Activated CD4-positive, alpha-beta T cell treated with anti-CD3 and anti-CD28 coated beads, Interleukin-2, amount 10 ng/mL, durations not matched to agents 7 days and 5 days (primary cell): Measurements from ENCODE around the gene TWF1. TPM values are rescaled to one million over a fixed set of nuclear protein-coding genes. Genes with fewer than 3 reads are reported as not detected.
A peak's percentile ranks its signal among the peaks of the same experiment; 100 is the strongest.
"Not testable (repeated sequence)": the region's sequence is repeated elsewhere in the genome, so short reads cannot be mapped to it uniquely, and the experiment has no call there.

ENCODE experiments used
- CTCF ChIA-PET: fragments of 350-600 bp; sonication (Branson Sonifier 250); formaldehyde crosslinking; loops from one replicate; lab custom pipeline; 2021; ENCODE audit warnings: antibody characterized with exemption; lab: Charles Lee
- POLR2A ChIA-PET: fragments of 350-600 bp; sonication (Branson Sonifier 250); formaldehyde crosslinking; loops from one replicate; lab custom pipeline; 2021; ENCODE audit warnings: antibody characterized with exemption; lab: Charles Lee
- DNase-seq: peaks from one replicate; pipeline ENCODE4 v3.0.0-alpha.2; 2020
- H3K27ac Mint-ChIP-seq: one replicate; pipeline ENCODE4 v1.8.0; 2021; ENCODE audit warnings: mild to moderate bottlenecking, moderate library complexity, mixed read lengths
- H3K27me3 Mint-ChIP-seq: one replicate; pipeline ENCODE4 v1.8.0; 2021; ENCODE audit warnings: mixed read lengths
- H3K36me3 Mint-ChIP-seq: one replicate; pipeline ENCODE4 v1.8.0; 2021; ENCODE audit warnings: low read depth, mixed read lengths
- H3K4me1 Mint-ChIP-seq: one replicate; pipeline ENCODE4 v1.8.0; 2021; ENCODE audit warnings: mixed read lengths
- H3K4me3 Mint-ChIP-seq: one replicate; pipeline ENCODE4 v1.8.0; 2021; ENCODE audit warnings: mild to moderate bottlenecking, moderate library complexity, mixed read lengths
- H3K9me3 Mint-ChIP-seq: one replicate; pipeline ENCODE4 v1.8.0; 2021; ENCODE audit warnings: mixed read lengths
- total RNA-seq, 2 experiments: library from RNA; stranded (reverse); gene quantifications; one replicate each; pipeline ENCODE4 v1.2.3, GENCODE V29; 2021

The TWF1 gene
- 10 to 100 TPM; 24.0 to 31.5 TPM for total RNA-seq

DNA sequence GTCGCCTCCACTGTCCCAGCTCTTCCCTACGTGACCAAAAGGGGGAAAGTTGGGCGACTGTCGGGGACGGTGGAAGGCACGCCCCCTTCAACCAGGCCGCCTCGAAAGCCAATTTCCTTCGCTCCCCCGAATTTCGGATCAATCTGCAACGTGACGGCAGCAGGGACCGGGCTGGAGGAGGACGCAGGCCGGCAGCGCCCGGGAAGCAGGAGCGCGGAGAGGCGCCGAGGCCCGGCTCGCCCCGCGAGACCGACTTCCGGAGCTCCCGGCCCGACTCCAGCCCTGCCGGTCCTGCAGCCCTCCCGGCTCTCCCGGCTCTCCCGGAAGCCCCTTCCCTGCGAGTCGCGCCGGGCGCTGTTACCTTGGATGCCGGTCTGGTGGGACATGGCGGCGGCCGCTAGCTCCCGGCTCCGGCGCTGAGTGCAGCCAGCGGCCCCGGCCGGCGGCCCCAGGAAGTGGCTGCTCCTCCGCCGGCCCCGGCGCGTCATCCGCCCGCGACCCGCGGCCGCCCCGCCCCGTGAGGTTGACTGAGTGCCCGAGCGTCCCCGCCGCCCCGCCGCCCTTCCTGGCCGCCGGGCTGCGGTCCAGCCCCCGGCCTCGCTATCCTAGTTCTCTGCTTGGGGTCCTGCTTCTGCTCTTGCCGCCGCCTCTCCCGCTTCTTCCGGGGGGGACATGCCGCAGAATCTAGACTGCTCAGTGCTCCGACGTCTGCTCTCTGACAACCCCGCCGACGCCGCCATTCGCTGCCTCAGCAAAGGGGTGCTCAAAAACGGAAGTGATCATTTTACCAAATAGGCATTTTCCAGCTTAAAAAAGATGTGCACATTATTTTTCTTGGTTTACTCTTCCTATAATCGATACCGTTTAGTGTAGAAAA is at the start of gene TWF1:
TWF1 (minus strand) TSS at position 458 of the 877 bp plus-strand sequence; CDS start at position 386, 72 bp downstream.
- Mint-ChIP-seq H3K4me3 (peak within 1 kb of the TSS; percentile 99), H3K27me3 (peaks cover under 1% of the 10 kb centered on the region), H3K36me3 (peaks cover 15% of the 10 kb centered on the region), H3K4me1 (peaks cover 37% of the 10 kb centered on the region), H3K27ac (peak within 1 kb of the TSS; percentile 100), H3K9me3 (no peaks in the 10 kb centered on the region)
- CTCF ChIA-PET = interaction anchor here (0.6 to 2.0 kb wide), 14 partner anchors 9 to 77 kb away, joined by 3 to 16 read pairs (median 3); no protein-coding TSS in a partner anchor
- DNase-seq = peak; percentile 84
- POLR2A ChIA-PET = interaction anchor here (0.6 to 1.8 kb wide), 5 partner anchors 10 to 1755 kb away, joined by 3 to 5 read pairs (median 4); partner anchors contain the start of genes IRAK4 and PUS7L

DNA sequence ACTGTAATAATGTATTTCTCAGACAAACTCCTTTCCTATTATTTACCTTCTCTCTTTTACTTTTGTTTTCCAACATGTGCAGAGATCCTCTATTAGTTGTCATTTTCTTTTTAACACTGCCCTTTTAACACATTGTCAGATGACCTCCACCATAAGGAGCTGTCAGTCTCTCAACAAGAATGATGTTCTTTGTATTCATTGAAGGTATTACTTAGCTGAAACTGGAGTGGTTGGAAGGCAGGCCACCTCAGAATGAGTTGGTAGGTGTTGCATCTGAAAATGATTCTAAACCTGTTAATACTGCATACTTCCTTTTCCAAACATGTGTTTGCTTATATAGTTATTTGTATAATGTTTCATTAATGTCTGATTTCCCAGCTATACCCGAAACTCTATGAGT is 46.6 kb upstream of the TWF1 start:
- H3K4me1 Mint-ChIP-seq = no peaks in the 10 kb centered on the region
- H3K27ac Mint-ChIP-seq = no peak overlapping the region
- ChIA-PET CTCF (interaction anchor here (0.8 kb wide), 1 partner anchor 17 kb away, joined by 4 read pairs; the partner anchor contains the start of gene TMEM117), POLR2A (no interaction called here)
- H3K36me3 Mint-ChIP-seq = no peaks in the 10 kb centered on the region
- no peak overlapping the region for H3K4me3 Mint-ChIP-seq
- H3K9me3 Mint-ChIP-seq = peaks cover 2% of the 10 kb centered on the region
- no peak for DNase-seq
- H3K27me3 Mint-ChIP-seq = no peaks in the 10 kb centered on the region

DNA sequence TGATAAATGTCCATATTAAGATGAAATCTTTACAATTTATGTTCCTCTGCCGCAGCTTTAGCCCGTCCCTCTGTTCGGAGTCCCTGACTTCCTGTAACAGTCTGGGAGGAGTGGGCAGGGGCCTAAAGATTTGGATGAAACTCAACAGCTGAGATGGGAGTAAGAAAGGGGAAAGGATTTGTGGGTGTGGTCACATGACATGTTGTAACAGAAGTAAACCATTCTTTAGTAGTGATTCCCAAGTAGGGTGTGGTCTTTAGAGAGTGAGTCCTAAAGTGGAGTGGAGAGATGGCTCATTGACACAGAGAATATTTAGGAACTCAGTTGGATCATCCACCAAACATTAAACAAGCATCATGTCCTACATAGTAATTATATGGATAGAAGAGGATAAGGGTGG is 42.7 kb upstream of the TWF1 start:
- POLR2A ChIA-PET = no interaction called here
- H3K27ac Mint-ChIP-seq = no peak overlapping the region
- H3K4me1 Mint-ChIP-seq = peaks cover 1% of the 10 kb centered on the region
- peaks cover 2% of the 10 kb centered on the region for H3K36me3 Mint-ChIP-seq
- CTCF ChIA-PET = interaction anchor here (1.1 kb wide), 1 partner anchor 31 kb away, joined by 3 read pairs; no protein-coding TSS in a partner anchor
- peaks cover 12% of the 10 kb centered on the region for H3K9me3 Mint-ChIP-seq
- no peak for DNase-seq
- no peaks in the 10 kb centered on the region for H3K27me3 Mint-ChIP-seq
- no peak overlapping the region for H3K4me3 Mint-ChIP-seq

DNA sequence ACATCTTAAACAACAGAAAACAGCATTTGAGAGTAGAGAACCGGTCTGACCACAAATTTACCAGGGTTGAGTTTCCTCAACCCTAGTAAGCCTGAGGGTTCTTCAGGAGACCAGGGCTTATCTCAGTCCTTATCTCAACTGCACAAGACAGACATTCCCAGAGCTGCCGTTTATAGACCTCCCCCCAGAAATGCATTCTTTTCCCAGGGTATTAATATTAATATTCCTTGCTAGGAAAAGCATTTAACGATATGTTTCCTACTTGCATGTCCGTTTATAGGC is 42.0 kb upstream of the TWF1 start:
- ChIA-PET POLR2A (no interaction called here), CTCF (no interaction called here)
- no peak for DNase-seq
- peaks cover 12% of the 10 kb centered on the region for H3K9me3 Mint-ChIP-seq
- H3K4me1 Mint-ChIP-seq = peaks cover 1% of the 10 kb centered on the region
- no peak overlapping the region for H3K27ac Mint-ChIP-seq
- H3K27me3 Mint-ChIP-seq = no peaks in the 10 kb centered on the region
- peaks cover 2% of the 10 kb centered on the region for H3K36me3 Mint-ChIP-seq
- no peak overlapping the region for H3K4me3 Mint-ChIP-seq

DNA sequence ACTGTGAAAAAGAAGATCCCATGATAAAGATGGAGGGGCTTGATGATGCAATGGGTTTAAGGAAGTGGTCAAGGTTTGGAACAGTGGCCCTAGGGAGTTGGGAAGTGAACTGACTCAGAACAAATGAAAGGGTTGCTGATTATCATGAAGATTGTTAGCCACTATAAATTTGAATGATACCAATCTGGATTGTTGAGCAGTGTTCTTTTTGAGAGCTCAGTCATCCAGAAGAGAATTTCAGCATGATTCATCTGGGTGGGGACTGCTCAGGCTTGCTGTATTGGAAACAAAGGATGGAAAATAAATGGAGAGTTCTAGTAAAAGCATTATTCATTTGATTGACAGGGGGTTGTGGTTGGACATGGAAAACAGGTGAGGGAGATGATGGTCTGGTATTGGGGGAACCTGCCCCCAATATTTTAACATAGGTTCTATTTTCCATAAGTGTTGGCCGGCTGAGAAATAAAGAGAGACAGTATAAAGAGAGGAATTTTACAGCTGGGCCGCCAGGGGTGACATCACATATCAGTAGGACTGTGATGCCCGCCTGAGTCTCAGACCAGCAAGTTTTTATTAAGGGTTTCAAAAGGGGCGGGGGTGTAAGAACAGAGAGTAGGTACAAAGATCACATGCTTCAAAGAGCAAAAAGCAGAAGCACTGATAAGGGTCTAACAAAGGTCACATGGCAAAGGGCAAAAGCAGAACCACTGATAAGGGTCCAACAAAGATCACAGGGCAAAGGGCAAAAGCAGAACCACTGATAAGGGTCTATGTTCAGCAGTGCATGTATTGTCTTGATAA is 41.5 kb upstream of the TWF1 start:
- H3K27ac Mint-ChIP-seq, H3K4me1 Mint-ChIP-seq, CTCF ChIA-PET, POLR2A ChIA-PET, H3K27me3 Mint-ChIP-seq, H3K4me3 Mint-ChIP-seq, DNase-seq, H3K36me3 Mint-ChIP-seq: not testable (repeated sequence)
- H3K9me3 Mint-ChIP-seq = peaks cover 12% of the 10 kb centered on the region

DNA sequence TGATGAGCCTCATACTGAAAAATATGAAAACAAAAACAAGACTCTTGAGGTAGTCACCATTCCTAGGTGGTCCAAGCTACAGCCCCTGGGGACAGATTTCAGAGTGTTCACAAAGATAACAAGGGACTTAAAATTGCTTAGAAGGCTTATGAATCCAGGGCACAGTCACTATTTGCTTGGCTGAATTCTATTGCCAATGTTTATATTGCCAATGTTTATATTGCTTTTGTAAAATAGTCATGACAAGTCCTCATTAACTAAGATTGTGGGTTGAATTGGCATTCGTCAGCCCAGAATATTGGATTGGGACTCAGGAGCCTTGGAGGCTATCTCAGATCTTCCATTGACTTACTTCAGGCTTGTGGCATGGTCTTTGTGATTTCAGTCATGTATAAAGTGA is 36.1 kb upstream of the TWF1 start:
- ChIA-PET POLR2A (no interaction called here), CTCF (no interaction called here)
- Mint-ChIP-seq H3K27ac (no peak overlapping the region), H3K36me3 (no peaks in the 10 kb centered on the region), H3K4me1 (peaks cover 5% of the 10 kb centered on the region), H3K4me3 (no peak overlapping the region), H3K27me3 (no peaks in the 10 kb centered on the region), H3K9me3 (peaks cover 5% of the 10 kb centered on the region)
- no peak for DNase-seq

DNA sequence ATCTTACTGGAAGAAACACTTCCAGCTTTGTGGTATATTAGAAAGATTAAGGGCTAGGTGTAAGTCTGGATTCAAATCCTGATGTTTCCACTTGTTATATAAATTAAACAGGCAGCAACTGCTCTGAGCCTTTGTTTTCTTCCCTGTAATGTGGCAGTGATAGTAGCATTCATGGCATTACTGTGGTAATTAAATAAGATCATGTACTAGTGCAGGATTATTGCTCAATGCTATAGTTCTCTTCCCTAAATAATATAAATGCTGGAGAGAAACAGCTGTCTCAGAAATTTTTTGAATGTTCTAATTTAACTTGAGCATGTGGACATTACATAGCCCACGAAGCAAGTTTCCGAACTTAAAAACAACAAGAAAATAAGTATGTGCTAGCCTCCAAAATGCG is 35.1 kb upstream of the TWF1 start:
- CTCF ChIA-PET = interaction anchor here (0.8 kb wide), 1 partner anchor 80 kb away, joined by 3 read pairs; no protein-coding TSS in a partner anchor

DNA sequence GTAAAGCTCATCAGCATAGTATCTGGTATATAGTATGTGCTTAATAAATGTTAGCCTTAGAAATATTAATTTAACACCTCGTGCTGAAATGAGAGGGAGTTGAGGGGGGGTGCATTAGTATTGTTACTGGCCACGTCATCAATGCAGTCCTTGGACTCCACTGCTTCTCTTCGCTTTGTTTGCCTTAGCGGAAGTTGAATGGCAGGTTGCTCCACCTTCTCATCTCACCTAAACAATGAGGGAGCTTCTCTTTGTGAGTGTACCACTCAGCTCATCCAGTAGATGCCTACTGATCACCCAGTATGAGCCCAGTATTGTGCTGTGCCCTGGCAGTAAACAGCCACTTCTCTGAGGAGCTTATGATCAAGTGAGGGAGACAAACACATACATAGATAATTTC is 34.2 kb upstream of the TWF1 start:
- no peaks in the 10 kb centered on the region for H3K36me3 Mint-ChIP-seq
- POLR2A ChIA-PET = no interaction called here
- no peak for DNase-seq
- no peak overlapping the region for H3K27ac Mint-ChIP-seq
- H3K4me3 Mint-ChIP-seq = no peak overlapping the region
- no peaks in the 10 kb centered on the region for H3K9me3 Mint-ChIP-seq
- H3K4me1 Mint-ChIP-seq = peaks cover 14% of the 10 kb centered on the region
- peaks cover under 1% of the 10 kb centered on the region for H3K27me3 Mint-ChIP-seq
- CTCF ChIA-PET = interaction anchor here (1.0 kb wide), 1 partner anchor 35 kb away, joined by 3 read pairs; the partner anchor contains the start of gene TWF1

More for the DNA sequence above, 35.1 kb upstream of the TWF1 start:
- Mint-ChIP-seq H3K27ac (no peak overlapping the region), H3K36me3 (no peaks in the 10 kb centered on the region), H3K27me3 (no peaks in the 10 kb centered on the region), H3K4me3 (no peak overlapping the region), H3K4me1 (peaks cover 12% of the 10 kb centered on the region), H3K9me3 (no peaks in the 10 kb centered on the region)
- POLR2A ChIA-PET = no interaction called here
- no peak for DNase-seq

DNA sequence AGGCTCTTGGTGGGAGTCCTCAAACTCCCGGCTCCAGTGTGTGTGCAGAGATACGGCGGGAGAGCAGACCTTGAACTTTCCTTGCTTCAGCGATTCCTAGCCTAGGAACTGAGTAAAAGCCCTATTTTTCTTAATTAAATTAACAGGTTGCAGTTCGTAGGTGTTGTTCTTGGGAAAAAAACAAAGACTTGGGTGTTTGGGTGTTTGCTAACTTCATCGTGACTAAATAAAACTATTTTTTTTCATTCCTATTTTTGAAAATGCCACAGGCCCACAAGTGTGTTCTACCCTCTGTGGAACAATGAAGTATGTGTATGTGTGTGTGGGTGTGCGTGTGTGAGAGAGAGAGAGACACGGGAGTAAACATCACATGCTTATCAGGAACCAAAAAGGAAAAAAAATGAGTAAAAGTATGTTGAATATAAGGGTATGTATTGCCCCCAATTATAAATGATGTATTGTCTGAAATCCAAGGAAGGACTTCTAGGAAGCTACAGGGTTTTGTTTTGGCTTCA is 30.4 kb upstream of the TWF1 start:
- POLR2A ChIA-PET = no interaction called here
- Mint-ChIP-seq H3K4me1 (peaks cover 32% of the 10 kb centered on the region), H3K27ac (peak overlapping the region; percentile 71), H3K27me3 (peaks cover 15% of the 10 kb centered on the region), H3K9me3 (no peaks in the 10 kb centered on the region), H3K36me3 (no peaks in the 10 kb centered on the region), H3K4me3 (peak overlapping the region; percentile 66)
- DNase-seq = no peak
- CTCF ChIA-PET = interaction anchor here (0.6 to 0.8 kb wide), 2 partner anchors 16 to 24 kb away, joined by 3 to 4 read pairs; no protein-coding TSS in a partner anchor

DNA sequence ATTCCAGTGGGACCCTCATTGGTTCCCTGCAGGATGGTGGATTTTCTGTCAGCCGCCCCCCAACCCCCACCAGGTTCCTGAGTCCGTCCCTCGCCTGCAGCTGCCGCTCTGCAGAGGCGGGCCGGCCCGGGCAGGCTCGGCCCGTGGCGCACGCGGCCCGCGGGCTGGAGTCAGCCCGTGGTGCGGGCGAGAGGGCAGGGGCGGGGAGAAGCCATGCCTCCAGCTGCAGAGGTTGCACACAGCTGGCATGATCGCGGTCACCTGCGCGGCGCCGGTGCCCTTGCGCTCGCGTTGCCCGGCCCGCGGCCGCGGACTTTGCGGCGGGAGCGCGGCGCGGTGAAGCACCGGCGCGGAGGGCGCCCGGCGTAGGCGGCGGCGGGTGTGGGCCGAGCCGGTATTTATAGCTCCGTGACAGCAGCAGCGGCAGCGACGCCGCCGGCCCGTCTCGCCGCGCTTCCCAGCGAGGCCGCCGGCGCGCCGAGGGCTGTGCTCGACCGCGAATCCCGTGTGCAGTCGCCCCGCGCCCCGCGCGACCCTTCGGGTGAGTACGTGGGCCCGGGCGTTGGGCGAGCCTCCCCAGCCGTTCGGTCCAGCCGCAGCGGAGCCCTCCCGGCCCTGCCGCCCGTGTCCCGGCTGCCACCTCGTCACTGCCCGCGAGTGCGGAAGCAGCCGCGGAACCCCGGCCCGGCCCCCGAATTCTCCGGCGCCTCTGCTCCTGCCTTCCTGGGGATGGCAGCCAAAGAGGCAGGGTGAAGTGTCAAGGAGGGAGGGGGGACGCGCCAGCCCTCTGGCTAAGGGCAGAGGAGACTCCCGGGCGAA is 29.7 kb upstream of the TWF1 start, which contains the start of gene TMEM117:
TMEM117 (plus strand) TSS at position 426 of the 819 bp plus-strand sequence.
- H3K4me1 Mint-ChIP-seq = peaks cover 32% of the 10 kb centered on the region
- DNase-seq = peak; percentile 53
- H3K27ac Mint-ChIP-seq = peak within 1 kb of the TSS; percentile 88

DNA sequence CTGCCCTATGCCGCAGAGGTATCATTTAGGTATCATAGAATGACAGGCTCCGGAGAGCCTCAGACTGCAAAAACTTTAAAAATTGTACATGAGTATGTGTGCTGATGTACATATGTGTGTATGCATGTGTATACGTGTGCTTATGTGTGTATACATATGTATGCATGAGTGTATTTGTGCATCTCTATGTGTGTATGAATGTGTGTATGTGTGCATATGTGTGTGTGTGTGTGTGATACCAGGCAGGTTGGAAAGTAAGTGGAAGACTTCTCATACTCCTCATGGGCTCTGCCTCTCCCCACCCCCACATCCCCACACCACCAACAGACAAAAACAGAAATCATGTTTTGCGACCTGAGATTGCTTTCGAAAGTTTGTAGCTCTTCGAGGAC is 29.1 kb upstream of the TWF1 start:
- Mint-ChIP-seq H3K36me3 (no peaks in the 10 kb centered on the region), H3K27ac (peak overlapping the region; percentile 88), H3K9me3 (no peaks in the 10 kb centered on the region), H3K27me3 (peaks cover 20% of the 10 kb centered on the region), H3K4me1 (peaks cover 32% of the 10 kb centered on the region), H3K4me3 (peak overlapping the region; percentile 73)
- POLR2A ChIA-PET = no interaction called here
- DNase-seq = no peak
- CTCF ChIA-PET = interaction anchor here (0.6 kb wide), 1 partner anchor 392 kb away, joined by 3 read pairs; no protein-coding TSS in a partner anchor

More for the DNA sequence above, 29.7 kb upstream of the TWF1 start, which contains the start of gene TMEM117:
- POLR2A ChIA-PET = no interaction called here
- CTCF ChIA-PET = interaction anchor here (0.6 to 0.8 kb wide), 2 partner anchors 17 to 23 kb away, joined by 3 to 4 read pairs; no protein-coding TSS in a partner anchor
- Mint-ChIP-seq H3K36me3 (no peaks in the 10 kb centered on the region), H3K4me3 (peak within 1 kb of the TSS; percentile 73), H3K9me3 (no peaks in the 10 kb centered on the region), H3K27me3 (peaks cover 18% of the 10 kb centered on the region)
